HepG2 (cell line): ENCODE results near the gene VASN. TPM values are rescaled to one million over a fixed set of nuclear protein-coding genes. Genes with fewer than 3 reads are reported as not detected.

Experiments
- ERF ChIP-seq: IDR thresholded peaks from 2 replicates; pipeline ENCODE4 v1.6.1; 2018; ENCODE audit warnings: missing biosample characterization, missing genetic modification reagents
- HNRNPLL ChIP-seq: fragments of 200-400 bp; formaldehyde crosslinking; IDR thresholded peaks from 2 replicates; pipeline ENCODE4 v1.6.1; 2017; ENCODE audit warnings: mild to moderate bottlenecking, low read depth, low read length; ENCODE audit not compliant: poor library complexity, severe bottlenecking
- ISX ChIP-seq: sonication (generic); formaldehyde crosslinking; conservative IDR thresholded peaks from 2 replicates; pipeline ENCODE4 v1.5.0; 2020; ENCODE audit warnings: missing genetic modification reagents
- POLR2G ChIP-seq: fragments of 200-400 bp; formaldehyde crosslinking; IDR thresholded peaks from 2 replicates; pipeline ENCODE4 v1.6.1; 2018; ENCODE audit warnings: mild to moderate bottlenecking, low read depth, low read length, moderate library complexity
- PPARG ChIP-seq: conservative IDR thresholded peaks from 2 replicates; pipeline ENCODE4 v1.6.1; 2016; ENCODE audit warnings: missing biosample characterization, missing genetic modification reagents
- RBM22 ChIP-seq: fragments of 200-400 bp; formaldehyde crosslinking; optimal IDR thresholded peaks from 2 replicates; pipeline ENCODE3; 2017; ENCODE audit warnings: mild to moderate bottlenecking, low read length, moderate library complexity
- SNAI1 ChIP-seq: sonication (generic); formaldehyde crosslinking; IDR thresholded peaks from 2 replicates; pipeline ENCODE4 v1.5.0; 2020; ENCODE audit warnings: mild to moderate bottlenecking, missing genetic modification reagents, borderline replicate concordance
- TOPORS ChIP-seq: sonication (generic); formaldehyde crosslinking; IDR thresholded peaks from 2 replicates; pipeline ENCODE4 v1.8.0; 2023; ENCODE audit warnings: mild to moderate bottlenecking, missing genetic modification reagents
- ZNF225 ChIP-seq: sonication (generic); formaldehyde crosslinking; IDR thresholded peaks from 2 replicates; pipeline ENCODE4 v1.4.0; 2020; ENCODE audit warnings: mild to moderate bottlenecking, missing genetic modification reagents
- ZNF264 ChIP-seq: sonication (generic); formaldehyde crosslinking; IDR thresholded peaks from 2 replicates; pipeline ENCODE4 v1.4.0; 2020; ENCODE audit warnings: missing genetic modification reagents
- ZNF317 ChIP-seq: sonication (generic); formaldehyde crosslinking; IDR thresholded peaks from 2 replicates; pipeline ENCODE4 v1.5.0; 2020; ENCODE audit warnings: mild to moderate bottlenecking, missing genetic modification reagents
- ZNF333 ChIP-seq: sonication (generic); formaldehyde crosslinking; IDR thresholded peaks from 2 replicates; pipeline ENCODE4 v1.4.0; 2020; ENCODE audit warnings: mild to moderate bottlenecking, missing genetic modification reagents, borderline replicate concordance
- ZNF33A ChIP-seq: sonication (generic); formaldehyde crosslinking; IDR thresholded peaks from 2 replicates; pipeline ENCODE4 v1.5.1; 2020; ENCODE audit warnings: missing genetic modification reagents, mild to moderate bottlenecking, moderate library complexity, borderline replicate concordance
- ZNF572 ChIP-seq: sonication (generic); formaldehyde crosslinking; IDR thresholded peaks from 2 replicates; pipeline ENCODE4 v1.5.1; 2020; ENCODE audit warnings: mild to moderate bottlenecking, missing genetic modification reagents
- polyA plus RNA-seq, 8 experiments: library from polyadenylated mRNA; depleted of rRNA in 3 of 8; stranded (reverse) in 7 of 8; unstranded in 1 of 8; fragments of >200 nt; fragmentation: Illumina TruSeq in 4 of 8; extraction: Trizol in 4 of 8; gene quantifications; 2 replicates each; pipeline versions ENCODE4 v1.2.1 to v1.2.3, GENCODE V29; 2011 to 2016; ENCODE audit warnings: low read depth in 4 of 8, missing spikeins in 1 of 8, mixed read lengths in 1 of 8; ENCODE audit not compliant: insufficient read depth in 1 of 8
- total RNA-seq, 5 experiments: library from RNA; depleted of rRNA; stranded (reverse); fragments of >200 nt; fragmentation: Illumina TruSeq; extraction: Trizol; gene quantifications; 2 replicates each; pipeline ENCODE4 v1.2.3, GENCODE V29; 2016; ENCODE audit warnings: low read depth in 1 of 5
- TF ChIP-seq, protein P1 (sequence below): IDR thresholded peaks from 2 replicates; pipeline ENCODE4 v1.4.0; 2020; ENCODE audit warnings: mild to moderate bottlenecking, missing genetic modification reagents
- TF ChIP-seq, protein P2 (sequence below): sonication (generic); formaldehyde crosslinking; IDR thresholded peaks from 2 replicates; pipeline ENCODE4 v1.8.0; 2022; ENCODE audit warnings: mild to moderate bottlenecking, missing genetic modification reagents; ENCODE audit not compliant: insufficient replicate concordance
- TF ChIP-seq, protein P3 (sequence below): conservative IDR thresholded peaks from 2 replicates; pipeline ENCODE4 v1.6.1; 2018; ENCODE audit warnings: missing genetic modification reagents
- TF ChIP-seq, protein P4 (sequence below): sonication (generic); formaldehyde crosslinking; IDR thresholded peaks from 2 replicates; pipeline ENCODE4 v1.4.0; 2020; ENCODE audit warnings: missing genetic modification reagents
- TF ChIP-seq, protein P5 (sequence below): sonication (generic); formaldehyde crosslinking; IDR thresholded peaks from 2 replicates; pipeline ENCODE4 v1.4.0; 2020; ENCODE audit warnings: mild to moderate bottlenecking, missing genetic modification reagents

Gene VASN
- total and polyA plus RNA-seq, 2 of the 13 experiments (the other 11 are each of a cell fraction or from before 2014, with no cell fraction given) = 8.4 to 18.2 TPM

DNA sequence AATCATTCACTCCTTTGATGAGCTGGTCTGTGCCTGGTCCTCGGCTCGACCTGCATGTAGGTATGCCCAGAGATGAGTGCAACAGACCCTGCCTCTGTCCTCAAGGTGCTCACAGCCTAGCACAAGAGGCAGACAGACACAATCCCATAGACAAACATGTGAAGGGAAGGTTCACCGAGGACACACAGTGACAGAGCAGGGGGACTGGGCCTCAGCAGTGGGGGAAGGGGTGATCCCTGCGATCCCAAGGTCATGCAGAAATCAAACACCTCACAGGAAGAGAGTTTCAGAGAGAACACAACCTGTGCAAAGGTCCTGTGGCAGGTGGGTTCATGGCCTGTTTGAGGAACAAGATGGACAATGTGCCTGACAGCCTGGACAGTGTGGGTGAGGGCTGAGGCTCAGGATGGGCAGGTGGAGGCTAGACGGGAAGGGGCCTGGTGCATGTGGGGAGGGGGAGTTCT, 4.2 kb upstream of the VASN start (continued):
- TF ChIP-seq ZNF333 (CRISPR knock-in tag) = peak; percentile 19; the same call in 1 of the 2 replicates
- no peak for TF ChIP-seq SNAI1
- 0 out of 2 replicates have a peak, but pooled peaks have one; percentile 45 for TF ChIP-seq ZNF225 (CRISPR knock-in tag)
- TF ChIP-seq, protein P1, sequence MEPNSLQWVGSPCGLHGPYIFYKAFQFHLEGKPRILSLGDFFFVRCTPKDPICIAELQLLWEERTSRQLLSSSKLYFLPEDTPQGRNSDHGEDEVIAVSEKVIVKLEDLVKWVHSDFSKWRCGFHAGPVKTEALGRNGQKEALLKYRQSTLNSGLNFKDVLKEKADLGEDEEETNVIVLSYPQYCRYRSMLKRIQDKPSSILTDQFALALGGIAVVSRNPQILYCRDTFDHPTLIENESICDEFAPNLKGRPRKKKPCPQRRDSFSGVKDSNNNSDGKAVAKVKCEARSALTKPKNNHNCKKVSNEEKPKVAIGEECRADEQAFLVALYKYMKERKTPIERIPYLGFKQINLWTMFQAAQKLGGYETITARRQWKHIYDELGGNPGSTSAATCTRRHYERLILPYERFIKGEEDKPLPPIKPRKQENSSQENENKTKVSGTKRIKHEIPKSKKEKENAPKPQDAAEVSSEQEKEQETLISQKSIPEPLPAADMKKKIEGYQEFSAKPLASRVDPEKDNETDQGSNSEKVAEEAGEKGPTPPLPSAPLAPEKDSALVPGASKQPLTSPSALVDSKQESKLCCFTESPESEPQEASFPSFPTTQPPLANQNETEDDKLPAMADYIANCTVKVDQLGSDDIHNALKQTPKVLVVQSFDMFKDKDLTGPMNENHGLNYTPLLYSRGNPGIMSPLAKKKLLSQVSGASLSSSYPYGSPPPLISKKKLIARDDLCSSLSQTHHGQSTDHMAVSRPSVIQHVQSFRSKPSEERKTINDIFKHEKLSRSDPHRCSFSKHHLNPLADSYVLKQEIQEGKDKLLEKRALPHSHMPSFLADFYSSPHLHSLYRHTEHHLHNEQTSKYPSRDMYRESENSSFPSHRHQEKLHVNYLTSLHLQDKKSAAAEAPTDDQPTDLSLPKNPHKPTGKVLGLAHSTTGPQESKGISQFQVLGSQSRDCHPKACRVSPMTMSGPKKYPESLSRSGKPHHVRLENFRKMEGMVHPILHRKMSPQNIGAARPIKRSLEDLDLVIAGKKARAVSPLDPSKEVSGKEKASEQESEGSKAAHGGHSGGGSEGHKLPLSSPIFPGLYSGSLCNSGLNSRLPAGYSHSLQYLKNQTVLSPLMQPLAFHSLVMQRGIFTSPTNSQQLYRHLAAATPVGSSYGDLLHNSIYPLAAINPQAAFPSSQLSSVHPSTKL (CRISPR knock-in tag) = peak; percentile 49; the same call in 1 of the 2 replicates
- TF ChIP-seq, protein P2, sequence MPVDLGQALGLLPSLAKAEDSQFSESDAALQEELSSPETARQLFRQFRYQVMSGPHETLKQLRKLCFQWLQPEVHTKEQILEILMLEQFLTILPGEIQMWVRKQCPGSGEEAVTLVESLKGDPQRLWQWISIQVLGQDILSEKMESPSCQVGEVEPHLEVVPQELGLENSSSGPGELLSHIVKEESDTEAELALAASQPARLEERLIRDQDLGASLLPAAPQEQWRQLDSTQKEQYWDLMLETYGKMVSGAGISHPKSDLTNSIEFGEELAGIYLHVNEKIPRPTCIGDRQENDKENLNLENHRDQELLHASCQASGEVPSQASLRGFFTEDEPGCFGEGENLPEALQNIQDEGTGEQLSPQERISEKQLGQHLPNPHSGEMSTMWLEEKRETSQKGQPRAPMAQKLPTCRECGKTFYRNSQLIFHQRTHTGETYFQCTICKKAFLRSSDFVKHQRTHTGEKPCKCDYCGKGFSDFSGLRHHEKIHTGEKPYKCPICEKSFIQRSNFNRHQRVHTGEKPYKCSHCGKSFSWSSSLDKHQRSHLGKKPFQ = no peak
- TF ChIP-seq ZNF317 (CRISPR knock-in tag) = 0 out of 2 replicates have a peak, but pooled peaks have one; percentile 55
- peak; percentile 58; the same call in 1 of the 2 replicates for TF ChIP-seq PPARG (CRISPR knock-in tag)
- no peak for TF ChIP-seq ZNF264 (CRISPR knock-in tag)
- TF ChIP-seq, protein P3, sequence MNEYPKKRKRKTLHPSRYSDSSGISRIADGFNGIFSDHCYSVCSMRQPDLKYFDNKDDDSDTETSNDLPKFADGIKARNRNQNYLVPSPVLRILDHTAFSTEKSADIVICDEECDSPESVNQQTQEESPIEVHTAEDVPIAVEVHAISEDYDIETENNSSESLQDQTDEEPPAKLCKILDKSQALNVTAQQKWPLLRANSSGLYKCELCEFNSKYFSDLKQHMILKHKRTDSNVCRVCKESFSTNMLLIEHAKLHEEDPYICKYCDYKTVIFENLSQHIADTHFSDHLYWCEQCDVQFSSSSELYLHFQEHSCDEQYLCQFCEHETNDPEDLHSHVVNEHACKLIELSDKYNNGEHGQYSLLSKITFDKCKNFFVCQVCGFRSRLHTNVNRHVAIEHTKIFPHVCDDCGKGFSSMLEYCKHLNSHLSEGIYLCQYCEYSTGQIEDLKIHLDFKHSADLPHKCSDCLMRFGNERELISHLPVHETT (CRISPR knock-in tag) = no peak
- no peak for TF ChIP-seq HNRNPLL
- TF ChIP-seq, protein P4, sequence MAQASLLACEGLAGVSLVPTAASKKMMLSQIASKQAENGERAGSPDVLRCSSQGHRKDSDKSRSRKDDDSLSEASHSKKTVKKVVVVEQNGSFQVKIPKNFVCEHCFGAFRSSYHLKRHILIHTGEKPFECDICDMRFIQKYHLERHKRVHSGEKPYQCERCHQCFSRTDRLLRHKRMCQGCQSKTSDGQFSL = no peak
- no peak for TF ChIP-seq POLR2G
- peak; percentile 37; the same call in 1 of the 2 replicates for TF ChIP-seq TOPORS (CRISPR knock-in tag)
- TF ChIP-seq ISX (CRISPR knock-in tag) = no peak
- TF ChIP-seq ZNF572 (CRISPR knock-in tag) = no peak
- TF ChIP-seq ERF (CRISPR knock-in tag) = no peak
- no peak for TF ChIP-seq ZNF33A (CRISPR knock-in tag)
- peak; percentile 31 for TF ChIP-seq RBM22
- TF ChIP-seq, protein P5, sequence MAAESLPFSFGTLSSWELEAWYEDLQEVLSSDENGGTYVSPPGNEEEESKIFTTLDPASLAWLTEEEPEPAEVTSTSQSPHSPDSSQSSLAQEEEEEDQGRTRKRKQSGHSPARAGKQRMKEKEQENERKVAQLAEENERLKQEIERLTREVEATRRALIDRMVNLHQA = no peak
